GM12878 (cell line): ENCODE measurements around the gene RAD51B. TPM values are rescaled to one million over a fixed set of nuclear protein-coding genes. Genes with fewer than 3 reads are reported as not detected.

Experiments
- BACH1 ChIP-seq: fragments of 450-650 bp; IDR thresholded peaks from 2 replicates; pipeline ENCODE4 v1.6.1; 2017; ENCODE audit warnings: mild to moderate bottlenecking, borderline replicate concordance
- CEBPB ChIP-seq, 2 experiments: fragments of 150-350 bp in 1 of 2; IDR thresholded peaks; 2 replicates each; pipeline ENCODE4 v1.6.1; 2012 to 2014; ENCODE audit warnings: low read depth in 2 of 2, low read length in 2 of 2, borderline replicate concordance in 1 of 2, inconsistent platforms in 1 of 2
- HDAC6 ChIP-seq: fragments of 200-600 bp; sonication (generic); IDR thresholded peaks from one replicate; pipeline ENCODE4 v1.8.0; 2017; ENCODE audit warnings: antibody characterized with exemption; ENCODE audit not compliant: unreplicated experiment
- IKZF1 ChIP-seq: fragments of 450-650 bp; conservative IDR thresholded peaks from 2 replicates; pipeline ENCODE4 v1.6.1; 2017; ENCODE audit warnings: antibody characterized with exemption, mild to moderate bottlenecking
- MLLT1 ChIP-seq: fragments of 450-650 bp; IDR thresholded peaks from 2 replicates; pipeline ENCODE4 v1.6.1; 2016; ENCODE audit warnings: mild to moderate bottlenecking
- MTA3 ChIP-seq: IDR thresholded peaks from 2 replicates; pipeline ENCODE4 v1.6.1; 2012; ENCODE audit warnings: low read length, inconsistent platforms, borderline replicate concordance
- POLR2A ChIP-seq: IDR thresholded peaks from 2 replicates; pipeline ENCODE4 v1.6.1; 2011; ENCODE audit warnings: low read depth, mild to moderate bottlenecking, low read length
- POLR2AphosphoS5 ChIP-seq: IDR thresholded peaks from 2 replicates; pipeline ENCODE4 v1.6.1; 2011; ENCODE audit warnings: mild to moderate bottlenecking, low read length, inconsistent platforms
- RELA ChIP-seq: fragments of 450-650 bp; IDR thresholded peaks from 2 replicates; pipeline ENCODE4 v1.8.0; 2014; ENCODE audit warnings: borderline replicate concordance; ENCODE audit not compliant: partially characterized antibody
- SIX5 ChIP-seq: IDR thresholded peaks from 2 replicates; pipeline ENCODE4 v1.6.1; 2011; ENCODE audit warnings: mild to moderate bottlenecking, low read depth, low read length, moderate library complexity; ENCODE audit not compliant: severe bottlenecking
- SMAD1 ChIP-seq: fragments of 450-650 bp; IDR thresholded peaks from 2 replicates; pipeline ENCODE4 v1.6.1; 2018; ENCODE audit warnings: mild to moderate bottlenecking, low read depth; ENCODE audit not compliant: partially characterized antibody
- TCF12 ChIP-seq: IDR thresholded peaks from 2 replicates; pipeline ENCODE4 v1.6.1; 2011; ENCODE audit warnings: low read depth, mild to moderate bottlenecking, low read length
- polyA plus RNA-seq, 11 experiments: library from polyadenylated mRNA; depleted of rRNA in 4 of 11; unstranded in 6 of 11; stranded (reverse) in 5 of 11; fragments of >200 nt; fragmentation: Nextera tagmentation in 4 of 11; fragmentation: Illumina TruSeq in 1 of 11; extraction: Ambion mirVana in 4 of 11; extraction: Trizol in 1 of 11; gene quantifications; 1 replicate in 1 of 11; 2 replicates in 10 of 11; pipeline versions ENCODE4 v1.2.1 to v1.2.3, GENCODE V29; 2011 to 2016; ENCODE audit warnings: inconsistent platforms in 2 of 11, missing spikeins in 2 of 11, low read depth in 1 of 11
- total RNA-seq, 4 experiments: library from RNA; depleted of rRNA in 3 of 4; stranded (reverse); fragments of >200 nt in 3 of 4; fragmentation: Illumina TruSeq in 1 of 4; extraction: Trizol in 1 of 4; gene quantifications; 2 replicates each; pipeline versions ENCODE4 v1.2.1 to v1.2.3, GENCODE V29; 2013 to 2021
- TF ChIP-seq, protein P1 (sequence below): fragments of 450-650 bp; formaldehyde crosslinking; IDR thresholded peaks from 2 replicates; pipeline ENCODE4 v1.5.0; 2022; ENCODE audit warnings: mild to moderate bottlenecking, missing genetic modification characterization

The RAD51B gene
- total and polyA plus RNA-seq, 10 of the 15 experiments (the other 5 are each of a cell fraction or from before 2014, with no cell fraction given) = 9.8 to 26.8 (median 21.3) TPM

DNA sequence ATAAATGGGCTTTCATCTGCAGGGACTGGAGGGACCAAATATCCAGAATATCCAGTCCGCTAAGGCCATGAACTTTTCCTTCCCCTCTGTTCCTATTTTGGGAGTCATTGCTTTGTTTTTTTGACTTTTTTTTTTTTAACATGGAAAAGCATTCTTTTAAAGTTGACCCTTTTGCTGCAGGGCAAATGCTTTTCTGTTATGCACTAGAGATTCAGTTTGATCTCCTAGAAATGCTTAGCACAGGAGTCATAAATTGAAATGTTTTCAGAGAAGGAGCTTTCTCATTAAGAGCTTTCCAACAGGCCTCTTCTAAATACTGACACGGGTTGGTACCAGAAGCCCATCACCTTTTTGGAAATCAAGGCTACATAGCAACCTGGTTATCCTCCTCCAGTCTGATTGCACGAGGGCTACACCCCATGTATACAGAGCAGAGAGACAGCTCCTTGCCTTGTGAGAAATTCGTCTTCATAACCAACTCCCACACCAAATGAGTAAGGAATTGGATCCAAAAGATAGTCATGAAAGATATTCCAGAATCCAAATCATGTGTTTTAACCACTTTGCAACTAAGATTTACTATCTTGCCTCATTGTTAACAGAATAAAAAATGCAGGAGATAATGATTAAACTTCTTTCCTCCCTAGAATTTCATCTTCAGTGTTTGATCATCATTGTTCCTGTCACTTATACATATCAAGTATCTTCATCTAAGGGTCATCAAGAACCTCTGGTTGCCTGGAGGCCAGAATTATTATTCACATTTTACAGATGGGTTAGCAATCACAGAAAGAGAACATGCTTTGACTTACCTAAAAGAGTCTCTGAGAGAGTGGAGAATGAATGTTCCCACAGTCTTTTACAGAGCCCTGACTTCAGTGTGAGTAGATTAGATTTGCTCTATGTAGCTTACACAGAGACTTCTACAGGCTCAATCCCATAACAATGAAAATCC is 583.9 kb downstream of the RAD51B start (continued):
- TF ChIP-seq CEBPB (IDR thresholded peaks at IDR 0.05; ENCODE audit: borderline replicate concordance in 1 of 2, low read depth in 2 of 2, low read length in 2 of 2) = no peak
- TF ChIP-seq POLR2A = peak; percentile 19; the same call in 1 of the 2 replicates
- TF ChIP-seq MLLT1 = peak; percentile 12
- peak; percentile 52; the same call in 1 of the 2 replicates for TF ChIP-seq BACH1
- TF ChIP-seq RELA = no peak
- TF ChIP-seq SIX5 = no peak
- peak; percentile 48 for TF ChIP-seq SMAD1
- TF ChIP-seq IKZF1 = no peak
- peak; percentile 65 for TF ChIP-seq POLR2AphosphoS5
- 0 out of 2 replicates have a peak, but pooled peaks have one; percentile 83 for TF ChIP-seq MTA3
- no peak for TF ChIP-seq HDAC6
- TF ChIP-seq, protein P1, sequence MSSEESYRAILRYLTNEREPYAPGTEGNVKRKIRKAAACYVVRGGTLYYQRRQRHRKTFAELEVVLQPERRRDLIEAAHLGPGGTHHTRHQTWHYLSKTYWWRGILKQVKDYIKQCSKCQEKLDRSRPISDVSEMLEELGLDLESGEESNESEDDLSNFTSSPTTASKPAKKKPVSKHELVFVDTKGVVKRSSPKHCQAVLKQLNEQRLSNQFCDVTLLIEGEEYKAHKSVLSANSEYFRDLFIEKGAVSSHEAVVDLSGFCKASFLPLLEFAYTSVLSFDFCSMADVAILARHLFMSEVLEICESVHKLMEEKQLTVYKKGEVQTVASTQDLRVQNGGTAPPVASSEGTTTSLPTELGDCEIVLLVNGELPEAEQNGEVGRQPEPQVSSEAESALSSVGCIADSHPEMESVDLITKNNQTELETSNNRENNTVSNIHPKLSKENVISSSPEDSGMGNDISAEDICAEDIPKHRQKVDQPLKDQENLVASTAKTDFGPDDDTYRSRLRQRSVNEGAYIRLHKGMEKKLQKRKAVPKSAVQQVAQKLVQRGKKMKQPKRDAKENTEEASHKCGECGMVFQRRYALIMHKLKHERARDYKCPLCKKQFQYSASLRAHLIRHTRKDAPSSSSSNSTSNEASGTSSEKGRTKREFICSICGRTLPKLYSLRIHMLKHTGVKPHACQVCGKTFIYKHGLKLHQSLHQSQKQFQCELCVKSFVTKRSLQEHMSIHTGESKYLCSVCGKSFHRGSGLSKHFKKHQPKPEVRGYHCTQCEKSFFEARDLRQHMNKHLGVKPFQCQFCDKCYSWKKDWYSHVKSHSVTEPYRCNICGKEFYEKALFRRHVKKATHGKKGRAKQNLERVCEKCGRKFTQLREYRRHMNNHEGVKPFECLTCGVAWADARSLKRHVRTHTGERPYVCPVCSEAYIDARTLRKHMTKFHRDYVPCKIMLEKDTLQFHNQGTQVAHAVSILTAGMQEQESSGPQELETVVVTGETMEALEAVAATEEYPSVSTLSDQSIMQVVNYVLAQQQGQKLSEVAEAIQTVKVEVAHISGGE (CRISPR knock-in tag) = peak; percentile 5; the same call in 1 of the 2 replicates
- peak; percentile 5; the same call in 1 of the 2 replicates for TF ChIP-seq TCF12
